Osteoblast (primary cell): ENCODE measurements around the gene YBX3. TPM values are rescaled to one million over a fixed set of nuclear protein-coding genes. Genes with fewer than 3 reads are reported as not detected.
"Not testable (repeated sequence)": the region's sequence is repeated elsewhere in the genome, so short reads cannot be mapped to it uniquely, and the experiment has no call there.

Source experiments
- DNase-seq: peaks from one replicate; pipeline ENCODE4 v3.0.0; 2011; ENCODE audit warnings: low spot score, mixed read lengths; ENCODE audit not compliant: insufficient read length; ENCODE audit errors: missing footprints
- H2AFZ ChIP-seq: 2 replicates; pipeline ENCODE4 v1.6.0; 2011; ENCODE audit warnings: mild to moderate bottlenecking, low read length
- H3K27ac ChIP-seq: 2 replicates; pipeline ENCODE4 v1.5.1; 2011; ENCODE audit warnings: mild to moderate bottlenecking, low read depth, low read length, moderate library complexity
- H3K27me3 ChIP-seq: 2 replicates; pipeline ENCODE4 v1.6.0; 2012; ENCODE audit warnings: mild to moderate bottlenecking, control low read depth, inconsistent platforms, low read length, moderate library complexity; ENCODE audit not compliant: insufficient read depth
- H3K36me3 ChIP-seq: 2 replicates; pipeline ENCODE4 v1.5.1; 2011; ENCODE audit warnings: mild to moderate bottlenecking, low read length, control low read depth, moderate library complexity; ENCODE audit not compliant: insufficient read depth
- H3K4me1 ChIP-seq: 2 replicates; pipeline ENCODE4 v1.5.1; 2011; ENCODE audit warnings: mild to moderate bottlenecking, low read length, control low read depth, moderate library complexity; ENCODE audit not compliant: insufficient read depth
- H3K4me2 ChIP-seq: 2 replicates; pipeline ENCODE4 v1.6.0; 2011; ENCODE audit warnings: mild to moderate bottlenecking, low read length; ENCODE audit not compliant: insufficient read depth
- H3K4me3 ChIP-seq: fragments of 200-600 bp; sonication (generic); 3 replicates; pipeline ENCODE4 v1.5.1; 2012; ENCODE audit warnings: mild to moderate bottlenecking, low read length, inconsistent platforms; ENCODE audit not compliant: insufficient read depth
- H3K79me2 ChIP-seq: 2 replicates; pipeline ENCODE4 v1.6.0; 2012; ENCODE audit warnings: mild to moderate bottlenecking, low read length, control low read depth, inconsistent platforms; ENCODE audit not compliant: insufficient read depth
- H3K9me3 ChIP-seq: 2 replicates; pipeline ENCODE4 v1.5.1; 2011; ENCODE audit warnings: low read depth, low read length, control low read depth
- H4K20me1 ChIP-seq: 2 replicates; pipeline ENCODE4 v1.6.0; 2012; ENCODE audit warnings: mild to moderate bottlenecking, low read length, control low read depth; ENCODE audit not compliant: insufficient read depth
- CTCF ChIP-seq: IDR thresholded peaks from 2 replicates; pipeline ENCODE4 v1.5.1; 2011; ENCODE audit warnings: mild to moderate bottlenecking, low read depth, low read length, moderate library complexity; ENCODE audit errors: extremely low read depth
- total RNA-seq: library from RNA; depleted of rRNA; stranded (reverse); fragments of >200 nt; gene quantifications from 2 replicates; pipeline ENCODE4 v1.2.3, GENCODE V29; 2012

YBX3 gene
- total RNA-seq, 1 donor, result 147 TPM

- no peaks in the 10 kb centered on the region for H3K79me2 ChIP-seq
- H3K4me3 ChIP-seq, result no peak overlapping the region
- no peaks in the 10 kb centered on the region for H4K20me1 ChIP-seq
- no peak for DNase-seq
- H3K36me3 ChIP-seq, result no peaks in the 10 kb centered on the region
- H3K27ac ChIP-seq, result no peak overlapping the region
- TF ChIP-seq CTCF, result no peak
- H3K4me2 ChIP-seq, result no peak overlapping the region
- H3K9me3 ChIP-seq, result peaks cover 7% of the 10 kb centered on the region
- H3K4me1 ChIP-seq, result peaks cover 7% of the 10 kb centered on the region
- no peak overlapping the region for H2AFZ ChIP-seq
- peaks cover 6% of the 10 kb centered on the region for H3K27me3 ChIP-seq
Measured at GRCh38 chr12:10753059-10753458, 29.9 kb upstream of the YBX3 start.

GRCh38 chr12:10750385-10750727, 27.2 kb upstream of the YBX3 start:
- peaks cover 7% of the 10 kb centered on the region for H3K4me1 ChIP-seq
- H3K27me3 ChIP-seq, result peaks cover 16% of the 10 kb centered on the region
- peak overlapping the region; percentile 79 for H3K4me2 ChIP-seq
- H4K20me1 ChIP-seq, result no peaks in the 10 kb centered on the region
- no peak for DNase-seq
- no peak overlapping the region for H3K4me3 ChIP-seq
- H3K36me3 ChIP-seq, result no peaks in the 10 kb centered on the region
- TF ChIP-seq CTCF, result no peak
- H3K27ac ChIP-seq, result no peak overlapping the region
- H3K9me3 ChIP-seq, result no peaks in the 10 kb centered on the region
- peak overlapping the region; percentile 31 for H2AFZ ChIP-seq
- no peaks in the 10 kb centered on the region for H3K79me2 ChIP-seq

- H3K4me2 ChIP-seq, result peak overlapping the region; percentile 79
- H3K27ac ChIP-seq, result peak overlapping the region; percentile 18
- no peaks in the 10 kb centered on the region for H3K79me2 ChIP-seq
- TF ChIP-seq CTCF, result peak; percentile 99
- H3K36me3 ChIP-seq, result no peaks in the 10 kb centered on the region
- H4K20me1 ChIP-seq, result no peaks in the 10 kb centered on the region
- H2AFZ ChIP-seq, result peak overlapping the region; percentile 75
- peaks cover 7% of the 10 kb centered on the region for H3K4me1 ChIP-seq
- H3K27me3 ChIP-seq, result peaks cover 16% of the 10 kb centered on the region
- H3K9me3 ChIP-seq, result no peaks in the 10 kb centered on the region
- H3K4me3 ChIP-seq, result peak overlapping the region; percentile 51
- DNase-seq, result peak; percentile 89
Measured at GRCh38 chr12:10749700-10750384, 26.7 kb upstream of the YBX3 start.

GRCh38 chr12:10747730-10748129, 24.6 kb upstream of the YBX3 start:
- Histone ChIP-seq H2AFZ (no peak overlapping the region), H3K79me2 (no peaks in the 10 kb centered on the region), H3K27ac (no peak overlapping the region), H3K4me1 (peaks cover 2% of the 10 kb centered on the region), H3K36me3 (no peaks in the 10 kb centered on the region), H3K4me2 (no peak overlapping the region), H3K4me3 (no peak overlapping the region), H4K20me1 (no peaks in the 10 kb centered on the region), H3K9me3 (no peaks in the 10 kb centered on the region), H3K27me3 (peaks cover 18% of the 10 kb centered on the region)
- TF ChIP-seq CTCF, result no peak
- no peak for DNase-seq

GRCh38 chr12:10743420-10743819, 20.3 kb upstream of the YBX3 start:
- not testable (repeated sequence) for H4K20me1 ChIP-seq, DNase-seq, H3K4me1 ChIP-seq, H3K9me3 ChIP-seq, H3K27ac ChIP-seq, H3K36me3 ChIP-seq, H2AFZ ChIP-seq, H3K4me2 ChIP-seq, H3K4me3 ChIP-seq, H3K79me2 ChIP-seq
- H3K27me3 ChIP-seq, result peaks cover 22% of the 10 kb centered on the region
